Body of pancreas (tissue), 4 donors: ENCODE data around the gene PLOD2.

Source experiments
- CTCF ChIP-seq, 7 experiments: fragments of 450-650 bp in 4 of 7; fragments of 200-600 bp in 3 of 7; sonication (generic) in 3 of 7; IDR thresholded peaks; one replicate each; pipeline ENCODE4 v1.5.1; 2016 to 2019; ENCODE audit warnings: antibody characterized with exemption in 7 of 7
- POLR2A ChIP-seq, 3 donors: fragments of 450-650 bp; IDR thresholded peaks; one replicate each; pipeline ENCODE4 v1.6.1; 2016; ENCODE audit warnings: antibody characterized with exemption in 3 of 3, mild to moderate bottlenecking in 2 of 3

GRCh38 chr3:146128939-146129338, 32.0 kb downstream of the PLOD2 start:
- TF ChIP-seq CTCF (IDR thresholded peaks at IDR 0.05) (no peak), POLR2A (IDR thresholded peaks at IDR 0.05) (no peak)
